HL-60 (cell line): ENCODE measurements around the gene CDC23.

Experiments used
- DNase-seq, 2 experiments: peaks; one replicate each; pipeline ENCODE4 v3.0.0-alpha.2; 2010 to 2020; ENCODE audit warnings: low read depth in 1 of 2, low spot score in 1 of 2
- H3K27ac ChIP-seq: fragments of 250-450 bp; sonication (Bioruptor Pico); replicated peaks from 2 replicates; pipeline ENCODE4 v1.5.1; 2020; ENCODE audit warnings: mild to moderate bottlenecking, moderate library complexity
- H3K27me3 ChIP-seq: fragments of 250-450 bp; sonication (Bioruptor Pico); 2 replicates; pipeline ENCODE4 v1.5.1; 2021; ENCODE audit warnings: mild to moderate bottlenecking, moderate library complexity; ENCODE audit not compliant: insufficient read depth, poor library complexity, severe bottlenecking
- H3K4me3 ChIP-seq: replicated peaks from 2 replicates; pipeline ENCODE4 v1.5.1; 2011; ENCODE audit warnings: mild to moderate bottlenecking, control low read depth, low read length; ENCODE audit not compliant: insufficient read depth
- GABPA ChIP-seq: IDR thresholded peaks from 2 replicates; pipeline ENCODE4 v1.6.1; 2012; ENCODE audit warnings: low read depth
- POLR2AphosphoS5 ChIP-seq: IDR thresholded peaks from 2 replicates; pipeline ENCODE4 v1.6.1; 2012; ENCODE audit warnings: low read depth
- REST ChIP-seq: IDR thresholded peaks from 2 replicates; pipeline ENCODE4 v1.6.1; 2012; ENCODE audit warnings: low read depth; ENCODE audit not compliant: insufficient replicate concordance
- SPI1 ChIP-seq: IDR thresholded peaks from 2 replicates; pipeline ENCODE4 v1.6.1; 2012; ENCODE audit warnings: low read depth, mild to moderate bottlenecking, borderline replicate concordance
- TF ChIP-seq, protein P1 (sequence below): IDR thresholded peaks from one replicate; pipeline ENCODE4 v1.5.1; 2011; ENCODE audit warnings: low read length, control low read depth, inconsistent platforms; ENCODE audit not compliant: insufficient read depth

The CDC23 gene

GRCh38 chr5:138230981-138231589 is 18.0 kb upstream of the CDC23 start:
- Histone ChIP-seq H3K4me3 (no peak overlapping the region), H3K27ac (no peak overlapping the region), H3K27me3 (no peaks in the 10 kb centered on the region)
- TF ChIP-seq REST = no peak
- no peak for TF ChIP-seq POLR2AphosphoS5
- no peak for TF ChIP-seq SPI1
- TF ChIP-seq GABPA = no peak
- TF ChIP-seq, protein P1, sequence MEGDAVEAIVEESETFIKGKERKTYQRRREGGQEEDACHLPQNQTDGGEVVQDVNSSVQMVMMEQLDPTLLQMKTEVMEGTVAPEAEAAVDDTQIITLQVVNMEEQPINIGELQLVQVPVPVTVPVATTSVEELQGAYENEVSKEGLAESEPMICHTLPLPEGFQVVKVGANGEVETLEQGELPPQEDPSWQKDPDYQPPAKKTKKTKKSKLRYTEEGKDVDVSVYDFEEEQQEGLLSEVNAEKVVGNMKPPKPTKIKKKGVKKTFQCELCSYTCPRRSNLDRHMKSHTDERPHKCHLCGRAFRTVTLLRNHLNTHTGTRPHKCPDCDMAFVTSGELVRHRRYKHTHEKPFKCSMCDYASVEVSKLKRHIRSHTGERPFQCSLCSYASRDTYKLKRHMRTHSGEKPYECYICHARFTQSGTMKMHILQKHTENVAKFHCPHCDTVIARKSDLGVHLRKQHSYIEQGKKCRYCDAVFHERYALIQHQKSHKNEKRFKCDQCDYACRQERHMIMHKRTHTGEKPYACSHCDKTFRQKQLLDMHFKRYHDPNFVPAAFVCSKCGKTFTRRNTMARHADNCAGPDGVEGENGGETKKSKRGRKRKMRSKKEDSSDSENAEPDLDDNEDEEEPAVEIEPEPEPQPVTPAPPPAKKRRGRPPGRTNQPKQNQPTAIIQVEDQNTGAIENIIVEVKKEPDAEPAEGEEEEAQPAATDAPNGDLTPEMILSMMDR = no peak
- DNase-seq = peak in 1 of 2 experiments; percentile 13

DNA sequence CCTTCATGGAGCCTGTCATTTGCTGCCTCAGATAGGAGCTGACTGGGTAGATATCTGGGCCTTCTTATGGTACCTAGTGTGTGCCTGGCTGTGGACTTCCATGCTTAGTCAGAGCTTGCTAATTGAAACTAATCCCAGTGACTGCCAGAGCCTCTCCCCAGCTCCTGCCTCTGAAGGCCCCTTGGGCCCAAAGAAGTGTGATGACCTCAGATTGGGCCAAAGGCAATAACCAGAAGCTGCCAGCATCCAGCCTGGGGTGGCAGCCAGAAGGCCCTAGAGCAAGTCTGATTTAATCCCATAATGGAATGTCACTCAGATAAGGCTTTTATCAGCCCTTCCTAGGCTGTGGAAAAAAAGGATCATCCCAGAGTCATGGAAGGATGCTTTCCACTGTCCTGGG is 17.1 kb upstream of the CDC23 start:
- TF ChIP-seq, protein P1 = no peak
- TF ChIP-seq SPI1 (no peak), POLR2AphosphoS5 (no peak), REST (no peak), GABPA (no peak)
- Histone ChIP-seq H3K4me3 (no peak overlapping the region), H3K27me3 (no peaks in the 10 kb centered on the region), H3K27ac (no peak overlapping the region)
- no peak for DNase-seq

DNA sequence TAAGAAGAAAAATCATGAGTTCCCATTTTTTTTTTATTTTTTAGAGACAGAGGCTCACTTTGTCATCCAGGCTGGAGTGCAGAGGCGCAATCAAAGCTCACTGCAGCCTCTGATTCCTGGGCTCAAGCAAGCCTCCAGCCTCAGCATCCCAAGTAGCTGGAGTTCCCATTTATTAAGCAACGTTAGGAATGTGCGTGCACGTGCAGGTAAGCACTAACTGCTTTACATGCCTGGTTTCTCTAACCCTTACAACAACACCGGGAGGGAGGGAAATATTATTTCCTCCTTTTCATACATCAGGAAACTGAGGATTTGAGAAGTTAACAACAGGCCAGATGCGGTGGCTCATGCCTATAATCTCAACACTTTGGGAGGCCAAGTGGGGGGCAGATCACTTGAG is 16.3 kb upstream of the CDC23 start:
- Histone ChIP-seq H3K27ac (no peak overlapping the region), H3K4me3 (no peak overlapping the region), H3K27me3 (no peaks in the 10 kb centered on the region)
- no peak for DNase-seq
- TF ChIP-seq, protein P1 = no peak
- TF ChIP-seq SPI1 (no peak), GABPA (no peak), POLR2AphosphoS5 (no peak), REST (no peak)
